Karpas-422 (cell line): ENCODE data around the gene BCAS3. TPM values are rescaled to one million over a fixed set of nuclear protein-coding genes. Genes with fewer than 3 reads are reported as not detected.

ENCODE experiments used
- DNase-seq: peaks from one replicate; pipeline ENCODE4 v3.0.0-alpha.2; 2015
- H2AFZ ChIP-seq: fragments of 200-600 bp; sonication (generic); 2 replicates; pipeline ENCODE4 v1.6.1; 2014; ENCODE audit warnings: antibody characterized with exemption, low read length, mixed read lengths
- H3K27ac ChIP-seq: fragments of 200-600 bp; sonication (generic); 2 replicates; pipeline ENCODE4 v1.5.1; 2014; ENCODE audit warnings: mild to moderate bottlenecking, low read length, moderate library complexity
- H3K27me3 ChIP-seq: fragments of 200-600 bp; sonication (generic); 2 replicates; pipeline ENCODE4 v1.6.1; 2014; ENCODE audit warnings: low read length, mixed read lengths
- H3K36me3 ChIP-seq: fragments of 200-600 bp; sonication (generic); 2 replicates; pipeline ENCODE4 v1.6.1; 2014; ENCODE audit warnings: low read length, mixed read lengths; ENCODE audit not compliant: insufficient read depth
- H3K4me1 ChIP-seq: fragments of 200-600 bp; sonication (generic); 2 replicates; pipeline ENCODE4 v1.6.1; 2014; ENCODE audit warnings: mild to moderate bottlenecking, low read length, mixed read lengths
- H3K4me2 ChIP-seq: fragments of 200-600 bp; sonication (generic); 2 replicates; pipeline ENCODE4 v1.6.1; 2014; ENCODE audit warnings: low read length, low read depth, mild to moderate bottlenecking; ENCODE audit not compliant: poor library complexity, severe bottlenecking
- H3K4me3 ChIP-seq: fragments of 200-600 bp; sonication (generic); 2 replicates; pipeline ENCODE4 v1.5.1; 2014; ENCODE audit warnings: mild to moderate bottlenecking, antibody characterized with exemption, low read length, mixed read lengths
- H3K79me2 ChIP-seq: fragments of 200-600 bp; sonication (generic); 2 replicates; pipeline ENCODE4 v1.6.1; 2014; ENCODE audit warnings: mild to moderate bottlenecking, low read length, mixed read lengths
- H3K9ac ChIP-seq: fragments of 200-600 bp; sonication (generic); 2 replicates; pipeline ENCODE4 v1.6.0; 2014; ENCODE audit warnings: low read length
- H3K9me2 ChIP-seq: fragments of 200-600 bp; sonication (generic), shearing (Covaris generic); replicated peaks from 2 replicates; pipeline ENCODE4 v1.6.0; 2014; ENCODE audit warnings: mild to moderate bottlenecking, low read length, moderate library complexity; ENCODE audit not compliant: insufficient read depth
- H3K9me3 ChIP-seq: fragments of 300-700, 200-600 bp; sonication (generic); 2 replicates; pipeline ENCODE4 v1.6.1; 2014; ENCODE audit warnings: low read length, mixed read lengths
- H4K20me1 ChIP-seq: fragments of 200-600 bp; sonication (generic); 2 replicates; pipeline ENCODE4 v1.6.1; 2014; ENCODE audit warnings: mild to moderate bottlenecking, antibody characterized with exemption, low read length, low read depth; ENCODE audit not compliant: insufficient read depth
- total RNA-seq: library from RNA; depleted of rRNA; stranded (reverse); fragments of >200 nt; shearing (Covaris generic); gene quantifications from 2 replicates; pipeline ENCODE4 v1.2.3, GENCODE V29; 2014; ENCODE audit warnings: low replicate concordance

Gene BCAS3
- total RNA-seq, 1 experiment from 2014 or later, result 42.6 TPM

DNA sequence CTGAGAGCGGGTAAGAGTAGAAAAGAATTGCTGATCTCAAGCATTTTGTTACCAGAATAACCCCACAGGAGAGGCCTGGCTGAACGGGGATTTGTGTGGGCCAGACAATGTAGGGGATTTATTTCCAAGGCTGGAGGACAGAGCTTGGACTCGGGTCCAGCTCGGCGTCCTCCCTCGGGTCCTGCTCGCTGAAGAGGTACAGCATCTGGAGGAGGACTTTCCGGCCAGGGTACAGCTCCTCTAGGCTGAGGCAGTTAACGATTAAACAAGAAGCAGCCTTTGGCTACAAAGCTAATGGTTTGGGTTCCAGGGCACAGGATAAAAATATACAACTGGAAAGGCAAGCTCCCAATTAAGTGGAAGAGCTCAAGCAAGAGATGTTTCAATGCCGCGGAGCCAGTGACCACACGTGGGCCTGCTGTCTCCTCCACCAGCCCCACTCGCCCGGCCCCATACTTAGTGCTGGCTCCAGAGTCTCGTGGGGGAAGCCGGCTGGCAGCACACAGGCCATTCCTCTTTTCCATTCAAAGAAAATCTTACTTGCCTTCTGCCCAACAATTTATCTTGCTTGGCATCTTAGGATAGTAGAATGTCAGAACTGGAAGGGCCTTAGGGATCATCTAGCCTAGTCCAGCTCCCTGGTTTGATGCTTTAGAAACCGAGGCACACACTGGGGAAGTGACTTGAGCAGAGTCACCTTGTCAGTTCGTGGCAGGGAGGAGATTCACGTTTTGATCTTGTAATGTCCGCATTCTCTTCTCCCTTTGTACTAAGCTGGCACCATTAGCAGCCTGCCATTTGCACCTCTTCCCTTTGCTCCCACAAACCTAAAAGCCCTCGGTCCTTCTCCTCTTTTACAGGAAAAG lies 636.0 kb downstream of the BCAS3 start:
- no peaks in the 10 kb centered on the region for H4K20me1 ChIP-seq
- H3K9me2 ChIP-seq, result no peaks in the 10 kb centered on the region

DNA sequence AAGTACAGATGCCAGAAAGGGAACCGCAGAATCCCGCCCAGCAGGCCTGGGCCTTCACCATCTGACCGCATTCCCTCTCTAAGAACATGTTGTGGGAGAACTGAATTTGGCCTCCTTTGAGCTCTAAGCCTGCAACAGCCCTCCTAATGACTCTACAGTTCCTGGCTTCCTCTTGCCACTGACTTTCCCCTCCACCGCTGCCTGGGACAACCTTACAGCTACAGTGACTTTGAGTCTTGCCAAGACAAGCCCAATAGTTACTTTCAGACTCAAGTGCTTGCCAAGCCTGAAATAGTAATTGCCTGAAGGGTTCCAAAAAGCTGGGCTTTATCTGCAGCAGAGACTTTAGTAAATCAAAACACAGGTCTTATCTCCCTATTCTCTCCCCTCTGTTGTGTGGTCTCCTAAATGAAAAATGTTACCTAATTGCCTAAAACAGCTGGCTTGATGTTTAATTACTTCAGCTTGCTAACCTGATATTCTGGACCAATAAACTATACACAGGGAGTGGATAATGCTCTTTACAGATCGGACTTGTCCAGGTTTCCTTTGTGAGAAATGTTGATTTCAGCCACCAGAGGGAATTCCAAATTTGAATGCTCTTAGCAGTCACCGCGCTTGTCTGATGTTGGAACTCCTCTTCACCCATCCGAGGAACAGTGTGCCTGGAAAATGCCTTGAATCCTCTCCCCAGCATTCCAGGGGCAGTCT lies 636.9 kb downstream of the BCAS3 start:
- Histone ChIP-seq H3K9me2 (no peaks in the 10 kb centered on the region), H3K4me2 (no peak overlapping the region), H3K36me3 (no peaks in the 10 kb centered on the region), H3K4me3 (no peak overlapping the region), H3K9ac (no peak overlapping the region), H4K20me1 (no peaks in the 10 kb centered on the region), H3K4me1 (no peaks in the 10 kb centered on the region), H3K79me2 (no peaks in the 10 kb centered on the region), H2AFZ (no peak overlapping the region), H3K9me3 (no peaks in the 10 kb centered on the region), H3K27ac (no peak overlapping the region), H3K27me3 (no peaks in the 10 kb centered on the region)
- DNase-seq, result no peak

More for the DNA sequence above, 636.0 kb downstream of the BCAS3 start:
- no peak overlapping the region for H3K27ac ChIP-seq
- H3K79me2 ChIP-seq, result no peaks in the 10 kb centered on the region
- no peak overlapping the region for H3K4me2 ChIP-seq
- no peak for DNase-seq
- H3K27me3 ChIP-seq, result no peaks in the 10 kb centered on the region
- no peak overlapping the region for H2AFZ ChIP-seq
- H3K9ac ChIP-seq, result no peak overlapping the region
- H3K36me3 ChIP-seq, result no peaks in the 10 kb centered on the region
- H3K4me3 ChIP-seq, result no peak overlapping the region
- H3K4me1 ChIP-seq, result no peaks in the 10 kb centered on the region
- no peaks in the 10 kb centered on the region for H3K9me3 ChIP-seq

DNA sequence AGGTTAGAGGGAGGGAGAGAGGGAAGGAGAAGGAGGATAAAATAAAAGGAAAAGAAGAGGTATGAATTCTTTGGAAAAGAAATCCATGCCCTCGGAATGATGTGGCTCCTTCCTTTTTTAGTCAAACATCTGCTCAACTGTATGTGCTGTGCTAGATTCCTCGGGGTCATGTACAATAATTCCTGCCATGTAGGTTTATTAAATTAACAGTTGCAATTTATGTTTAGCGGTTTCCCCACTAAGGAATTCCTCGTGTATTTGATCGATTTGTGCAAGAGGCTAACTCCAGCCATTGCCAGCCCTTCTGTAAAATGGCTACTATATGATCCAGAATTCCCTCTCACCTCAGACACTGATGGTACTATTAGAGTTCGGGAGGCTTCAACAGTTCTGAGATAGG lies 639.0 kb downstream of the BCAS3 start:
- Histone ChIP-seq H3K9ac (no peak overlapping the region), H2AFZ (no peak overlapping the region), H3K27ac (no peak overlapping the region), H3K4me1 (no peaks in the 10 kb centered on the region), H3K9me2 (no peaks in the 10 kb centered on the region), H3K27me3 (no peaks in the 10 kb centered on the region), H3K4me3 (no peak overlapping the region), H3K36me3 (no peaks in the 10 kb centered on the region), H3K4me2 (no peak overlapping the region), H3K9me3 (no peaks in the 10 kb centered on the region), H4K20me1 (no peaks in the 10 kb centered on the region), H3K79me2 (no peaks in the 10 kb centered on the region)
- no peak for DNase-seq

DNA sequence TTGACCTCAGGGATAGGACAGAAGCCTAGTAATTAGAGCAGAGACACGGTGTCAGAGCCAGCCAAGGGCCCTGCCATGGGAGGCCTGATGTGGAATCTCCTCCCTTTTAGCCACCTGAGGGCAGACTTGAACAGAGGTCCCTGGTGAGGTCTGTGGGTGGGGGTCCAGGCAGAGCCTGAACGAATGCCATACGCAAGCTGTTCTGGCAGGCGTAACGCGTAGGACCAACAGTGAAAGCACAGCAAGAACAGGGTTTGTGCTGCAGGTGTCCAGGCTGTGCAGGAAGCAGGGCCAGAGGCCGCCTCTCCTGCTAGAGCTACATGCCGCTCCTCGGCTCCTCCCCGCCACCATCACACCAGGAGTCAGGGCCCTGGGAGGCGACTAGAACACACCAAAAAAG lies 640.1 kb downstream of the BCAS3 start:
- Histone ChIP-seq H3K4me2 (no peak overlapping the region), H4K20me1 (no peaks in the 10 kb centered on the region), H3K9ac (no peak overlapping the region), H3K9me2 (no peaks in the 10 kb centered on the region), H3K4me3 (no peak overlapping the region), H3K79me2 (no peaks in the 10 kb centered on the region), H3K9me3 (no peaks in the 10 kb centered on the region), H3K27ac (no peak overlapping the region), H3K4me1 (no peaks in the 10 kb centered on the region), H3K27me3 (no peaks in the 10 kb centered on the region), H2AFZ (no peak overlapping the region), H3K36me3 (no peaks in the 10 kb centered on the region)
- DNase-seq, result no peak

DNA sequence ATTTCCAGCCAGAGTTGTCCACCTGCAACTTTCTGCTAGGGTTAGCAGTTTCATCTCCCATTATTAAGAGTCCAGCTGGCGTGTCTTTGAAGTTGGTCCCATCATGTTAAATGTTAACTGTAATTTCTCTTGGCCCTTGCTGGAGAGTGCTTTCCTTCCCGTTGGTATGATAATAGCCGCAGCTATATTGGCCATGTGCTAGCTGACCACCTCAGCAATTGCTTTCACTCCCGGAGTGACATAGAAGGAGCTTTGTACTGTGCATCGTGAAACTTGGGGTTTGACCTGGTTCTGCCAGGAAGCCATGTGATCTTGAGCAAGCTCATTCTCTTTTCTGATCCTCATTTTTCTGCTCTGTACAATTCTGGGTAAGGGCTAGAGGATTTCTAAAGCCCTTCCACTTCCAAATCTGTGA lies 641.0 kb downstream of the BCAS3 start:
- H3K79me2 ChIP-seq, result no peaks in the 10 kb centered on the region
- H3K27me3 ChIP-seq, result no peaks in the 10 kb centered on the region
- H4K20me1 ChIP-seq, result no peaks in the 10 kb centered on the region
- H3K9ac ChIP-seq, result no peak overlapping the region
- DNase-seq, result no peak
- H3K9me2 ChIP-seq, result no peaks in the 10 kb centered on the region
- no peaks in the 10 kb centered on the region for H3K4me1 ChIP-seq
- no peak overlapping the region for H2AFZ ChIP-seq
- H3K9me3 ChIP-seq, result no peaks in the 10 kb centered on the region
- no peak overlapping the region for H3K4me3 ChIP-seq
- no peak overlapping the region for H3K27ac ChIP-seq
- H3K4me2 ChIP-seq, result no peak overlapping the region
- no peaks in the 10 kb centered on the region for H3K36me3 ChIP-seq

DNA sequence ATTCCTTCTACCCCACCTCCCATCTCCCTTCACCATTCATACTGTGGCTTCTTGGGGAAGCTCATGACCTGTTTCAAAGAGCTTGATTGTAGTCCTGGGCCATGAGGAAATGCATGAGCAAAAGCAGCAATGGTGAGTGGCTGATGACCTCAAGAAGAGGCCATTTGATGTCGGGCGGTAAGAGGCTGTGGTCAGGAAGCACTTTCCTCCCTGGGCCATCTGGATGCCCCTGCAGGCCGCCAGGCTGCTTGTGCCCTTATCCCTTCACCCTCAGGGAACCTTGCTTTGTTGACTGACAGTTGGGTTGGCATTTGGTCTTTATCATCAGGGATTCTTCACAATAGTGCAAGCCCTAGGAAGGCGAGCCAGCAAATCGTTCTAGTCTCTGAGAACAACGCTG lies 643.7 kb downstream of the BCAS3 start:
- no peak overlapping the region for H3K27ac ChIP-seq
- no peaks in the 10 kb centered on the region for H3K9me3 ChIP-seq
- H3K79me2 ChIP-seq, result no peaks in the 10 kb centered on the region
- H2AFZ ChIP-seq, result no peak overlapping the region
- H3K9ac ChIP-seq, result no peak overlapping the region
- H3K4me2 ChIP-seq, result no peak overlapping the region
- DNase-seq, result no peak
- H3K9me2 ChIP-seq, result no peaks in the 10 kb centered on the region
- H3K4me3 ChIP-seq, result no peak overlapping the region
- no peaks in the 10 kb centered on the region for H3K36me3 ChIP-seq
- no peaks in the 10 kb centered on the region for H3K4me1 ChIP-seq
- no peaks in the 10 kb centered on the region for H4K20me1 ChIP-seq
- H3K27me3 ChIP-seq, result no peaks in the 10 kb centered on the region

DNA sequence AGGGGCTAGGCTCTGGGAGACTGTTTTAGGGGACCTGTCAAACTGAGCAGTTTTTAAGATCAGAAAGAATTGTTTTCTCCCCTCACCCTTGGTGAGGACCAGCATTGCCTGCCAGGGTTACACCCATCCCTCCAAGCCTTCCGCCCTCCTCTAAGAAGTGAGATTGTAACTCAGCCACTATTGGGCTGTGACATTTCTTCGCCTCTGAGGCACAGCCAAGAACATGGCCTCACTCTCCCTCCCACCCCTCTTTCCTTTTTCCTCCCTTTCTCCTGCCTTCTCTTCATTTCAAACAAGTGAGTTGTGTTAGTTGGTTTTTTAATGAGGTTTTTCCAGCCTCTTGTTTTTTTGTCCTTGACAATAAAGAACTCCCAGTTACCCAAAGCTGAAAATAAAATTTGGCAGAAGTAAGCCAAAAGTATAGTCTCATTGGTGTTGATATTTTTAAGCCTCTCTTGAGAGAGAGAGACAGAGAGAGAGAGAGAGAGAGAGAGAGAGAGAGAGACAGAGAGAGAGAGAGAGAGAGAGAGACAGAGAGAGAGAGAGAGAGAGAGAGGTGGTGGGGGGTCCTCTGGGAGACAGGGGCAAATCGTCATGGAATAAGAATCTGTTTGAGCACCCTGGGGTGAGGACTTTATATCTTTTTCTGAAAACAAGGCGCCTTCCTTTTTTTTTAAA lies 644.8 kb downstream of the BCAS3 start:
- no peaks in the 10 kb centered on the region for H3K9me2 ChIP-seq
- no peaks in the 10 kb centered on the region for H3K36me3 ChIP-seq
- no peaks in the 10 kb centered on the region for H3K4me1 ChIP-seq
- H3K4me3 ChIP-seq, result no peak overlapping the region
- no peak overlapping the region for H2AFZ ChIP-seq
- H3K9ac ChIP-seq, result no peak overlapping the region
- no peaks in the 10 kb centered on the region for H3K9me3 ChIP-seq
- no peak overlapping the region for H3K27ac ChIP-seq
- H3K79me2 ChIP-seq, result no peaks in the 10 kb centered on the region
- no peaks in the 10 kb centered on the region for H4K20me1 ChIP-seq
- no peak for DNase-seq
- H3K27me3 ChIP-seq, result no peaks in the 10 kb centered on the region
- no peak overlapping the region for H3K4me2 ChIP-seq
